GM19328 (cell line): ENCODE results near the gene VMAC.
"Not testable (repeated sequence)": the region's sequence is repeated elsewhere in the genome, so short reads cannot be mapped to it uniquely, and the experiment has no call there.

ENCODE experiments used
- ATAC-seq: cut with Tn5 transposase; IDR thresholded peaks from one replicate; pipeline ENCODE4 v1.9.1; 2021; ENCODE audit warnings: mild to moderate bottlenecking, moderate library complexity; ENCODE audit not compliant: unreplicated experiment

The VMAC gene

GRCh38 chr19:5904352-5905113 is at the start of gene VMAC:
TSS of gene VMAC (plus strand) at chr19:5904872. CDS start at chr19:5904891, 19 bp downstream.
- peak; percentile 79 for ATAC-seq

GRCh38 chr19:5855151-5855550 is 49.5 kb upstream of the VMAC start:
- not testable (repeated sequence) for ATAC-seq

GRCh38 chr19:5857203-5858081 is 47.2 kb upstream of the VMAC start:
- no peak for ATAC-seq

- ATAC-seq = no peak
Observed at GRCh38 chr19:5863030-5863665, 41.5 kb upstream of the VMAC start.

GRCh38 chr19:5864013-5864720 is 40.5 kb upstream of the VMAC start:
- no peak for ATAC-seq

GRCh38 chr19:5864725-5865486 is 39.8 kb upstream of the VMAC start:
- ATAC-seq = no peak

GRCh38 chr19:5865772-5866171 is 38.9 kb upstream of the VMAC start:
- ATAC-seq = no peak

GRCh38 chr19:5867201-5868136 is 37.2 kb upstream of the VMAC start:
- no peak for ATAC-seq

GRCh38 chr19:5870986-5871394 is 33.7 kb upstream of the VMAC start:
- ATAC-seq = no peak

GRCh38 chr19:5873617-5874199 is 31.0 kb upstream of the VMAC start:
- ATAC-seq = no peak

GRCh38 chr19:5874496-5874895 is 30.2 kb upstream of the VMAC start:
- not testable (repeated sequence) for ATAC-seq

GRCh38 chr19:5877427-5877826 is 27.2 kb upstream of the VMAC start:
- no peak for ATAC-seq

- no peak for ATAC-seq
Observed at GRCh38 chr19:5877882-5878281, 26.8 kb upstream of the VMAC start.

- no peak for ATAC-seq
Observed at GRCh38 chr19:5880196-5880595, 24.5 kb upstream of the VMAC start.

- no peak for ATAC-seq
Observed at GRCh38 chr19:5880604-5881078, 24.0 kb upstream of the VMAC start.

- ATAC-seq = no peak
Observed at GRCh38 chr19:5881543-5882299, 23.0 kb upstream of the VMAC start.

- ATAC-seq = no peak
Observed at GRCh38 chr19:5882421-5882968, 22.2 kb upstream of the VMAC start.
